Fibroblast of gingiva (primary cell): ENCODE data around the gene ROBO1.

Source experiments
- DNase-seq: peaks from one replicate; pipeline ENCODE4 v3.0.0-alpha.2; 2011; ENCODE audit warnings: low read depth

The ROBO1 gene

DNA sequence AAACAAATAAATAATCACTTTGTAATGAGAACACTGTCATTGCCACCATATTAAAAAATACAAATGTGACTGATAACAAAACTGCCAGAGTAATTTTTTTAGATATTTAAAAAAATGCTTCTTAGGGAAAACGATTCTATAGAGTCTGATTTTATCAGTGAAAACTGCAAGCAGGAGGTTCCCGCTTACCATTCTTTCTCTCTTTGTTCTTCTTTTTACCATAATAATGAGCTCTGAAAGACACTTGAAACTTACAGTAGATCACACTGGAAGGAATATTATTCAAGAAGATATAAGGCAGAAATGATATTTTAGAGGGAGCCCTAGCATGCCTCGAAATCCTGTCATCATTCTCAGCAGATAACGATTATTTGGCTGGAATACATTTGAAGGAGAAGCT lies 701.3 kb downstream of the ROBO1 start:
- DNase-seq = no peak

DNA sequence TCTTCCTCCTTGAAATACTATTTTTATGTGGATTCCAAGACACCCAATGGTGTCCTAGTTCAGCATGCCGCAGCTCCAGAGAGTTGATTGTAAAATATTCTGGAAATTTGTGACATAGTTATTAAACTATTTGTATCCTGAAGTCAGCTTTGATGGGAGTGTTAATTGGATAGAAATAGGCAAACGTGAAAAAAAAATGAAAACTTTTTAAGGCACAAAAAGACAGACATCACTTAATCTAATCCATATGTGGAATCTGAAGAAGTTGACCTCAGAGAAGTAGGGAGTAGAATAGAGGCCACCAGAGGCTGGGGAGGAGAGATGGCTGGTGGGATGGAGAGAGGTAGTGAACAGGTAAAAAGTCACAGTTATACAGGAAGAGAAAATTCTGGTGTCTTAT lies 704.2 kb downstream of the ROBO1 start:
- DNase-seq = no peak

DNA sequence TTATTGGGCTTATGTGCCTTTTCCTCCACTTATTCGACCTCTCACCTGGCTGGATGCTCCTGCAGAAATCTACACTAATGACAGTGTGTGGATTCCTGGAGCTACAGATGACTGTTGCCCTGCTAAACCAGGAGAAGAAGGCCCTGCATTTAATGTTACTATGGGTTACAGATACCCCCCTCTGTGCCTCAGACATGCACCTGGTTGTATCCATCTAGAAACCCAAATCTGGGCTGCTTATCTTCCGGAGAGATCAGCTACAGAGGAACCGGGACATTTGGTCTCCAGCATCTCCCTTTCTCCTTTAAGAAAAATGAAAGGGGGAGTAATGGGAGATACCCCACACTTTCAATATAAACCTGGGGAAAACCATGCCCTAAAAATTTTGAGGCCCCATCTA lies 710.0 kb downstream of the ROBO1 start:
- DNase-seq = no peak

DNA sequence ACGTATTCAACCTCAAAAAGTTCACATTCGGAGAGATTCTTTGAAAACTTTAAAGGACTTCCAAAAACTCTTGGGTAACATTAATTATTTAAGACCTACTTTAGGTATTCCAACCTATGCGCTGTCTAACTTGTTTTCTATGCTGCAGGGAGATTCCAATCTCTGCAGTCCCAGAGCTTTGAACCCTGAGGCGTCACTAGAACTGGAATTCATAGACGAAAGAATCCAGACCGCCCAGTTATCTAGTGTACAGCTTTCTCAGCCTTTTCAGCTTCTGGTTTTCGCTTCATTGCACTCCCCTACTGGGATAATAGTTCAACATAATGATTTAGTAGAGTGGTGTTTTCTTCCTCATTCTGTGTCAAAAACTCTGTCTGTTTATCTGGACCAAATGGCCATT lies 711.3 kb downstream of the ROBO1 start:
- DNase-seq = no peak

DNA sequence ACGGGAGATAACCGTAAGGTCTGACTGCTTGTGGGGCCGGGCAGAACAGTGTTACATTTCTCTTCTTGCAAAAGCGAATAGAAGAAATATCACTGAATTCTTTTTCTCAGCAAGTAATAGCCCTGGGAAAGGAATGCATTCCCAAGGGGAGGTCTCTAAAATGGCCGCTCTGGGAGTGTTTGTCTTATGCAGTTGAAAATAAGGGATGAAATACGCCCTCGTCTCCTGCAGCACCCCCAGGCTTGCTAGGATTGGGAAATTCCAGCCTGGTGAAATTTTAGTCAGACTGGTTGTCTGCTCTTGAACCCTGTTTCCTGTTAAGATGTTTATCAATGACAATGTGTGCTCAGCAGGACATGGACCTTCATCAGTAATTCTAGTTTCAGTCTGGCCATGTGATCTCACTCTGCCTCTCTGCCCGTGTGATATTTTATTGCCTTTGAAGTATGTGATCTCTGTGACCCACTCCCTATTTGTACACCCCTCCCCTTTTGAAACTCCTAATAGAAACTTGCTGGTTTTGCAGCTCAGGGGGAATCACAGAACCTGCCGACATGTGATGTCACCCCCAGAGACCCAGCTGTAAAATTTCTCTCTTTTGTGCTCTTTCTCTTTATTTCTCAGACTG lies 715.6 kb downstream of the ROBO1 start:
- DNase-seq = no peak

DNA sequence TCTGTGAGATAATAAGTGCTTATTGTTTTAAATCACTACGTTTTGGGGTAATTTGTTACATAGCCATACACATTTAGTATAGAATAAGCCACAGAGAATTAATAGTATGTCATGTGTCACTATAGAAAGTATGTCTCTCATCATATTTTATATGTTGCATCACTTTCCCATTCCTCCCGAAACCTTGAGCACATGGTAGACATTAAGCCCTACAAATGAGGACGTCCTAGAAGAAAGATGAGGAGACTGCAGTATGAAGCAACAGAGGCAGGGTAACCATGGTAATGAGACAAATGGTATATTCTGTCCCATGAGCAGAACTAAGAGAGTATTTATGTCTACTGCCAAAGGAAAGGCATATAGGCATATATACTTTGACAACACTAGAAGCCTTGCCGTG lies 720.2 kb downstream of the ROBO1 start:
- peak; percentile 43 for DNase-seq

DNA sequence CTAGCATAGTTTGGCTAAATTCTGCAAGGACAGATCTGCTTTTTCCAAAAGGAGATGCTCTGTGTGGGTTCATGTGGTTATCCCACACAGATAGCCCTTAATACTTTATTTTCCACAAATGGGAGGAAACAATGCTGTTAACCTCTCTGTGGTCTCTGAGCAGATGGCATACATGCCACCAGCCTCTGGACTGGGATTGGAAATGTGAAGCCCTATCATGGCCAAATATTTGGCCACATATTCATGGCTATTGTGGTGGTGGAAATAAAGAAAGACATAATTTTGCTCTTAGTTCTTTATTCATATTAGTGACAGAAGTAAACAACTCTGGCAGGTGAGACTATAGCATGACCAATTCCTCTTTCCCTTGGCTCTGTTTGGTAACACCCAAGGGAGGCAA lies 726.2 kb downstream of the ROBO1 start:
- DNase-seq = no peak

DNA sequence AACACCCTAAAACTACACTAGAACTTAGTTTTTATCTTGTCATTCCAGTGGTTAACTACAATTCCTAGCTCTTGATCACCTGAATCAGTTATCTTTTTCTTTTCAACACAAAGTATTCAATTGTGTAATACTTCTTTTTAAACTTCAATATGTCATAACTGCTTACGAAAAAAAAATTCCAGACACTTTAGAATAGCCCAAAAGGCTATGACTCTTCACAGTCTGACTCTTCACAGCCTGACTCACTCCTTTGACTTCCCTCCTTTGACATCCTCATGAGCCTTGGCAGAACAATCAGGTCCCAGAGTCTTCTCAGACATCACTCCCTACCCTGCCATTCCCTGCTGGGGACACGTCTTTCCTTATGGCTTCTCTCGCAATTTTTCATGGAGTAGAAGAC lies 727.1 kb downstream of the ROBO1 start:
- DNase-seq = peak; percentile 61

DNA sequence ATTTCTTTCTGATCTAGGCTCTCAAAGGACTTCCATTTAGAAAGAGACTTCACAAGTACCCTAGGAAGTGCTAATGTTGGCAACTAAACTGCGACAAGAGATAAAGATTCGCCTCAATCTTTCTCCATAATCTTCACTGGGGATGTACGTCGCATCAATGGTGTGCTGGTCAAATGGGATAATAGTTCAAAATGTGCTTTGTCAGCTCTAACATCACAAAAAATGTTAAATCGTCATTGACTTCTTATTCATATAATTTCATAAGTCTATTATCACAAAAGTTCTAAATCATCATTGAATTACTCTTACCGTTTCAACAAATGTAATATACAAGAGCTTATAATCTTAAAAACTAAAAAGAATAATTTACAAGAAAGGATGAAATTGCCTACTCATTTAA lies 727.7 kb downstream of the ROBO1 start:
- no peak for DNase-seq

DNA sequence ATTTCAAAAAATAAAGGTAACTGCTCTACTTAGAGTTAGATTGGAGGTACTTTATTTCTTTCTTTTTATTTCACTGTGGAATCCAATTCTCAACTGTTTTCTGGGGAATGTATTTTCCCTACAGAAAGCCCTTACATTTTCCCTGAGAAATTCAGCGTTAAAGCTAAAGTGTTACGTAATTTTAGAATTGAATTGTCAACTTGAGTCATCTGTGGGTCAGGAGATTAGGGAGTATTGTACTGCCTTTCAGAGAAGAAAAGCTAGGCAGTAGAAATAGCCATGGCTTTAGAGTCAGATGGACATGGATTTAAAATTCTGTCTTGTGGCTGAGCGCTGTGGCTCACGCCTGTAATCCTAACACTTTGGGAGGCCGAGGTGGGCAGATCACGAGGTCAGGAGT lies 728.6 kb downstream of the ROBO1 start:
- DNase-seq = no peak

DNA sequence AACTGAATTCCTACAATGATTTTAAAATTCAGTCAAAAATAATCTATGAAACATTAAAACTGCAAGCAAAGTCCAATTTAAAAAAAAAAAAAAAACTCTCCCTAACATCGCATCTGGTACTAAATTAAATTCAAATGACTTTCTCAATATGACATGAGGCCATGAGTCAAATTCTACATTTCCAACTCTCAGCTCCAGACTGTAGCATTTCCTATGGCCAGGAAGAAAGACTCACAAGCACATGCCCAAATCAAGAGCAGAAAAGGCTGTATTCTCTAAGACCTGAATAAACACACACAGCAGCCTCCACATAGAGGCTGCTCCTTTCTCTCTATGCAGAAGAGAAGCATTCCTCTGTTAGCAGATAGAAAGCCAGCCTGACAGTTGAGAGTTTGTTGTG lies 729.2 kb downstream of the ROBO1 start:
- DNase-seq = peak; percentile 22

DNA sequence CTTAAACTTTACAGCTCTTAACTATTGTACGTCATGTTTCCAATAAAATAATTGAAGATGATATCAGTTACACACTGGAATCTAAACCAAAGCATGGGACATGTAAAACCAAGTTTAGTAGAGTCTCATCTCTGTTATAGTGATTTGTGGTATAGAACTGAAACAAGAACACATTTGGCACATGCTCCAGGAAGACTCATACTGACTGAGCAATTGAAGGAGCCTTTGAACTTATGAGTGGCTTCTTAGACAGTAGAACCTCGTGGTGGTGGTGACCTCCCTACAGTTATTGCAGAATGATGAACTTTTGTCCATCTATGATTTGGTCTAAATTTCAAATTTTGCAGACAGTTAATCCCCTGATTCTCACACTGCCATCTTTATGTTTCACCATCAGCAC lies 729.7 kb downstream of the ROBO1 start:
- DNase-seq = no peak

DNA sequence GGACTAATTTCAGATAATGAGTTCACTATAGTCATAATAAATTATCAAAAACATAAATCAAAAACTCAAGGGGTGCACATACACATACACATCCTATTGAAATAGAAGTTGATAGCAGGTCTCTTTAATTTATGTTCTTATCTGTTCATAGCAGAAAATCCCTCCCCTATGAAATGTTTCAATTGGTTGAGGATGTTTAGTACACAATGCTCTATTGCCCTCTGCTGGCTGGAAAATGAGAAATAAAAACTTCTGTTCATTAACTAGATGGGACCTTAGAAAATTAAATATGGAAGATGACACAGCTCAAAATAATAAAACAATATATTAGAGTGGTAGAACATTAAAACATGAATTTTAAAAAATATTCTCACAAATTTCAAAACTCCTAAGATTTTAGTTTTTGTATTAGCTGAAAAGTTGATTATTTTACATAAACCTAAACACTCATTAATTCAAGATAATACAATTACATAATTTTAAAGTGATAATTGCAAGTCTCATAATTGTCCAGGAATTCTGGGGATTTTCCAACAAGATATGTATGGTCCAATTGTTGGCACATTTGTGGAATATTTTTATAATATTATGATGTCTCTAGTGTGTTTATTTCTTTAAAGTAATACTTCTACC lies 735.0 kb downstream of the ROBO1 start:
- peak; percentile 41 for DNase-seq

DNA sequence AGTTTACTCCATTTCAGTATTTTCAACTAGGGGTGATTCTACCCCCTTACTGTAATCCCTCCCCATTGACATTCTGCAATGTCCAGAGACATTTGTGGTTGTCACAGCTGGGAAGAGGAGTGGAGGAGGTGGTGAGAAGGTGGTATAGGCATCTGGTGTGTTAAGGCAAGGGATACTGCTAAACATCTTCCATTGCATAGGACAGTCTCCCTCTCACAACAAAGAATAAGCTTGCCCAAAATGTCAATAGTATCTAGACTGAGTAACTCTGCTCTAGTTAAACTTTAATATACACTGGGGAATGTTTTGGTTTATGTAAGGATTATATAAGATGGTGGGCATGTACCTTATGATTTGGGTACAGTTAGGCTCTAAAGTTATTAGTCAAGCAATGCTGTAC lies 737.6 kb downstream of the ROBO1 start:
- no peak for DNase-seq

DNA sequence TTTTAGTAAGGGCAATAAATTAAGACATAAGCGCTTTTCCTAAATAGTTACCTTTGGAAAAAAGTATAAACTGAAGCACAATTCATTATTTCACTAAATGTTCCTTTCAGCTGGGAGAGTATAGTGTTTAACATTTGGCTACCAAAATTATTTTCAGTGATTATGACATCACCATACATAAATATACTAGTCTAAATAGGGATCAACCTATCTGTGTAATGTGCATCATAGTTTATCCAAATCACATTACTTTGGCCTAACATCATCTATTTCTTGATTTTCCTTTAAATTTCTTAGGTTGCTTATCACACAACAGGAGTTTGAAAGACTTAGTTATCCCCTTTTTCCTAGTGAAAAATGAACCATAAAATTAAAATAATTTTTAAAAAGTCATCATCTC lies 738.9 kb downstream of the ROBO1 start:
- DNase-seq = no peak

DNA sequence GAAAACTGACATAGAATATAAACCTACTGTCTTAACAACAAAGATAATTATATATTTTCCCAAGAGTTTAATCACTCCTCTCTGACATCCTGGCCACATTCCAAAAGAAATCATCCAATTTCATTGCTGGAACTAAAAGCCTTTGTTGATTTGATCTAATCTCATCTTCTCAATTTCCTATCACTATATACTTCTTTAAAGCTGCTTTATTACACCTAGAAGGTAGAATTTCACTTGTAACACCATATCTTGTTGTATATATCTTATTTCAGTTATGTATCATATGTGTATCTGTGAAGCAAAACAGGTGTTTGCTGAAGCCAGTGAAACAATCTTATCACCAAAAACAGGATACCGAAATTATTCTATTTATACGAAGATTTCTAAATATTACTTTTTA lies 740.2 kb downstream of the ROBO1 start:
- no peak for DNase-seq

DNA sequence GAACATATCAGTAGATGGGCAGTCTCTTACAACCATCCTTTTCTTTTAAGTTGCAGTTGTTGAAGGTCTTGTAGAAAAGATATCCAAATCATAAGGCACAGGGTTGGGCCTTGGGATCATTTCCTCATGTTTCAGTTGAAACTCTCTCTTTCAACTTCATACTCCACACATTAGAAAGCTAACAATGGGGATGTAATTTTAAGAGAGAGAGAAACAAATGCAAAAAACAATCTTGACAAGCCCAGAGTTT lies 747.9 kb downstream of the ROBO1 start:
- DNase-seq = no peak

DNA sequence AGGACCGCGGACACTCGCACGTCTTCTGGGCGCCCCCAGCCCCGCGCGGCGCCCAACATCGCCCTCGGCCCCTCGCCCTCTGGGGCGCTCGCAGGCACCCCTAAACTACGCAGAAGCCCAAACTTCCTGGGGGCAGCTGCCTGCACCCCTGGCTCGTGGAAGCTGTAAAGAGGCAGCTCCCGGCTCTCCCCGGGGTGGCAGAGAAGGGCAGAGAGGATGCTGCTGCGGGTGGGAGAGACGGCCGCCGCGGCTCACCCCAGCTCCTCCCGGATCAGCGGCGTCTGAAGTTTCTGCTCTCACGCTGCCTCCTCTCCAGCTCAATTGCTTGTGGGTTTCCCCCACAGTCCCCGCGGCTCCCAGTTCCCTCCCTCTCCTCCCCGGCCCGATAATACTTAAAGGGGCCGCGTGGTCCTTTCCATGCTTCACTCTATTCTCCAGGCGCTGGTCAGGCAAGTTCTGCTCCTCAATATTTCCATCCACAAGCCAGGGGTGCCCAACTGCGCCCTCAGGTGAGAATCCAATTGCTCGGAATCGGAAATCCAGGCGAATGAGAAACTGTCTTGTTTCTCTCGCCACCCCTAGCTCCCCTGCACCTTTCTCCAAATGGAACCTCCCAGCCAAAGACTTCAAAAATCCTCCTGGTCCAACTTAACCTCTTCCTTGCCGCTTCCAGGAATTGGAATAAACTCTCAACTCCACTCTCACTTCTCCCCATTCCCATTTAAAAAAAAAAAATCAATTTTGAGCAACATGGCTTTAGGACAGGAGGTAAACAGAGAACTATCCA lies 748.5 kb downstream of the ROBO1 start:
- DNase-seq = peak; percentile 92

DNA sequence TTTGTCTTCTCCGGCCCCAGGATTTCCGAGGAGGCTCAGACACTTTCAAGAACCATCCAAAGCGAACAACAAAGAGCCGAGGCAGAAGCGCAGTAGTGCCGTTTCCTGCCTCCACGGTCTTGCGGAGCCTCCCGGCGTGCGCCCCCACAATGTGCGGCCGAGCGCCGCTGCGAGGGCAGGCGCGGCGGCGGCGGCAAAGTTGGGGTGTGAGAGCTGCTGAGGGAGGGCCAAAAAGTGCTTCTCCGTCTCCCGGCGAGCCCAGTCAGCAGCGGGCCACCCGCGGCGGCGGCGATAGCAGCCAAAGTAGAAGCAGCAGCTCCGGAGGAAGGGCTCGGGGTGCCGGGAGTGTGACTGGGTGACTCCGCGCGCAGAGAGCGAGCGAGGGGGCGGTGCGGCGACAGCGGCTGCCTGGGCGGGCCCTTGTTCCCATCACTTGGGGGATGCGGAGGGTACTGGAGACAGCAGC lies 749.1 kb downstream of the ROBO1 start:
- peak; percentile 75 for DNase-seq

DNA sequence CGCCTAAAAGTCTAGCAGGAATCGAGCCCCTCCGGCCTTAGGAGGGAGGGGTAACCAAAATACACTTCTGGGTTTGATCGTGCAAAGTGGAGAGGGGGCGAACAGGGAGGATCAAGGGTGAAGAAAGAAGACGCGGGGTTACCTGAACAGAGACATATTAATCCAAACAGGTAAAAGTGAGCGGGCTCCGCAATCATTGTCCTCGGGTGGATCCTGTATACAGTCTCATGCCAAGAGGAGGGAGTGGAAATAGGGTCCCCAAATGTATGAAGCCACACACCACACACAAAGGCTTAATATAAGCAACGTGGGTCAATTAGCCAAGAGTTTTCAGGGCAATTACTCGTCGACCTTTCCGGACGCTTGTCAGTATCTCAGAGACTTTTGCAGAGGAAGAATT lies 749.5 kb downstream of the ROBO1 start:
- no peak for DNase-seq

DNA sequence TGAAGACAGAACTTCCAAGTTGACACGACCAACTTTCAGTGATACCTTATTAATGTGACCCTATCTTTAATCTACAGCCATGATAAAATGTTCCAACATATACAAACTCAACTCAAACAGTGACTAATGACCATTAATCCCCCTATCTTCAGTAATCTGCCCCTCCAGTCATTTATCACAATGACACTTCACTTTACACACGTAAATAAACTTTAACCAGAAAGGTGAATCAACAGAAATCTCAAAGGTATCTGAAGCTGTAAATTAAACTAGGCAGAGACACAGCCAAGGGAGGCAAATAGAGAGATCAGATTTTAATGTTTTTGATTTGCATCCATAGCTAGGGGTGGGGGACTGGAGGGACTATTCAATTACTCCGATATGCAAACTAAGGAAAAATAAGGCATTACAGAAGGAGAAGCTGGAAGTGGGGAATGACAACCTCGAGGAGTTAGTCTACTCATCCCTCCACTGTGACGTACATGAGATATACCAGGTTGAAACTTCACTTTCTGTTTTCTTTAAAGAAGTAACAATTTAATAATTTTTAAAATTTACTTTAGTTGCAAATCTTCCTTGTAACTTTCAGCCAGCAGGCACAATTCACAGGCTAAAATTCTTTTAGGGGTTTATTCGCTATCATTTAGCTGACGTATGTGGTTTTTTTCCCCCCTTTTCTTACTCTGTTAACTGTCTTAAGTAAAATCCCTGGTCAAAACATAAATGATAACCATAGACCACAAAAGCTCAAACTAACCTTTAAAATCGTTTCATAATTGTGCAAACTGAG lies 751.0 kb downstream of the ROBO1 start:
- DNase-seq = no peak

DNA sequence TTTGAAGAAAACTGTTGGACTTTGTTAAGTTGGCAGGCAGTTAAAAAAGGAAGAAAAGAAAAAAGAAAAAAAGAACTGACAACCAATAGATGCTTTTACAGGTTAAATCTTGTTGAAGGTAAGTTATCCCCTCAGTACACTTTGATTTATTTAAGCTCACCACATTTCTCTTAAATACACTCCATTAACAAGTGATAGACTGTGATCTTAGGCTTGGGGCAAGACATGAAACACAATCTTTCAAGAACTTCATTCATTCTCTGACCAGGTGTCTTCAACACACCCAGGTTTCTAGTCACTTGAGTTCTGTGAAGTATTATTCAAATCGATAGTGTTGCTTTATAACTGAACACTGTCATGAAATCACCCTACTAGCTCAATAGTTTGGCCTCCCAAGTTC lies 751.9 kb downstream of the ROBO1 start:
- DNase-seq = no peak

DNA sequence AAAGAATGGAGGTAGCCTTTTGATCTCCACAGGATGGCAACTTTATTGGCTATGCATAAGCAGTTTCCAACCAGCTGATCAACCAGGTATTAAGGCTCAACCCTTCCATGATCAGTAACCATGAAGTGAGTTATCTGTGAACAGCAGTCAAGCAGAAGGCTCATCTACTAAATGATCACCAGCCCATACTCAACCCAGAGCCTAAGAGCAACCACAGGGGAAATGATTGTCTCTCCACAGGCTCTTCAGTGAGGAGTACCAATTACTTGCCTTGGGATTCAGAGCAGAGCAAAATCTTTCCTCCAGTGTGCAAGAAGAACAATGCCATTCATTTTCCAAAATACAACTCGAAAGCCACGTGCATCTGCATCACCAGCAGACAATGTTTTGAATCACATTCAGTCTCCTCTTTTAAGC lies 754.8 kb downstream of the ROBO1 start:
- DNase-seq = no peak
